Esophagus squamous epithelium (tissue), 5 donors: ENCODE results near the gene ITSN1. TPM values are rescaled to one million over a fixed set of nuclear protein-coding genes. Genes with fewer than 3 reads are reported as not detected.

ENCODE experiments used
- DNase-seq: peaks from one replicate; lab custom pipeline; 2025; lab: John Stamatoyannopoulos, UW
- H3K27ac ChIP-seq, 4 donors: fragments of 200-600 bp; sonication (generic); one replicate each; pipeline ENCODE4 v1.5.1; 2016 to 2019; ENCODE audit warnings: mild to moderate bottlenecking in 1 of 4
- H3K27me3 ChIP-seq, 4 donors: fragments of 200-600 bp; sonication (generic); 1 replicate in 3 of 4; 2 replicates in 1 of 4; pipeline versions ENCODE4 v1.5.1 to v1.6.0; 2017 to 2021; ENCODE audit warnings: antibody characterized with exemption in 1 of 4
- H3K36me3 ChIP-seq, 3 donors: fragments of 200-600 bp; sonication (generic); one replicate each; pipeline ENCODE4 v1.5.1; 2016 to 2019
- H3K4me1 ChIP-seq, 3 donors: fragments of 200-600 bp; sonication (generic); one replicate each; pipeline ENCODE4 v1.5.1; 2017 to 2019
- H3K4me3 ChIP-seq, 4 donors: fragments of 200-600 bp; sonication (generic); 1 replicate in 3 of 4; 2 replicates in 1 of 4; pipeline ENCODE4 v1.5.1; 2016 to 2019; ENCODE audit warnings: mild to moderate bottlenecking in 2 of 4, moderate library complexity in 1 of 4
- H3K9me3 ChIP-seq, 3 donors: fragments of 200-600 bp; sonication (generic); one replicate each; pipeline ENCODE4 v1.5.1; 2016 to 2019
- CTCF ChIP-seq, 6 experiments: fragments of 450-650 bp in 4 of 6; fragments of 200-600 bp in 2 of 6; sonication (generic) in 2 of 6; IDR thresholded peaks; one replicate each; pipeline ENCODE4 v1.5.1; 2016 to 2019; ENCODE audit warnings: antibody characterized with exemption in 6 of 6, mild to moderate bottlenecking in 4 of 6, moderate library complexity in 4 of 6
- POLR2A ChIP-seq, 4 donors: fragments of 450-650 bp; IDR thresholded peaks; one replicate each; pipeline ENCODE4 v1.6.1; 2017; ENCODE audit warnings: antibody characterized with exemption in 4 of 4, mild to moderate bottlenecking in 4 of 4, moderate library complexity in 3 of 4
- WGBS, 2 donors: methylation state at CpG; one replicate each; pipeline ENCODE4 v1.1.5; 2018; 5-methylcytosine and 5-hydroxymethylcytosine counted together
- intact Hi-C: fragments of 100-400 bp; cut with DNase I; formaldehyde crosslinking; loops from one replicate; pipeline ENCODE4 v1.15.0; 2022
- total RNA-seq, 4 donors: library from RNA; depleted of rRNA; stranded (reverse); fragments of >200 nt; gene quantifications; one replicate each; pipeline ENCODE4 v1.1.0, GENCODE V29; 2016
- donor health status: DM: yes; HTN: yes; CAD: no.

ITSN1 gene
- total RNA-seq, 4 donors from 2014 or later, result 9.5 to 27.1 (median 11.6) TPM

- TF ChIP-seq POLR2A (IDR thresholded peaks at IDR 0.05), result no peak
- no peak for TF ChIP-seq CTCF (IDR thresholded peaks at IDR 0.05)
- Histone ChIP-seq H3K4me1 (peaks cover under 1 to 41% (median 15%) of the 10 kb centered on the region in 3 donors), H3K9me3 (no peaks in the 10 kb centered on the region), H3K27ac (peak overlapping the region in 2 of 4 donors; percentile 19 to 36), H3K27me3 (no peaks in the 10 kb centered on the region), H3K4me3 (no peak overlapping the region), H3K36me3 (no peaks in the 10 kb centered on the region)
- intact Hi-C loops, result no loop called here
- 73 to 89% methylated on average over 14 of the region's 14 CpGs for WGBS, 2 donors
- DNase-seq, result no peak
These were observed 295.6 kb downstream of the ITSN1 start for GRCh38 chr21:33937931-33938339.

- DNase-seq, result no peak
- no peaks in the 10 kb centered on the region for H3K27me3 ChIP-seq
- peak overlapping the region in 1 of 4 donors; percentile 58 for H3K27ac ChIP-seq
- TF ChIP-seq POLR2A (IDR thresholded peaks at IDR 0.05), result no peak
- TF ChIP-seq CTCF (IDR thresholded peaks at IDR 0.05), result no peak
- no peak overlapping the region for H3K4me3 ChIP-seq
- H3K9me3 ChIP-seq, result no peaks in the 10 kb centered on the region
- no peaks in the 10 kb centered on the region for H3K36me3 ChIP-seq
- WGBS, 2 donors, result 73 to 87% methylated on average over 3 of the region's 3 CpGs
- intact Hi-C loops, result no loop called here
- H3K4me1 ChIP-seq, result peaks cover 3 to 41% (median 18%) of the 10 kb centered on the region in 3 donors
These were observed 296.1 kb downstream of the ITSN1 start for GRCh38 chr21:33938381-33938780.

- Histone ChIP-seq H3K27me3 (no peaks in the 10 kb centered on the region), H3K9me3 (no peaks in the 10 kb centered on the region), H3K27ac (peak overlapping the region in 3 of 4 donors; percentile 18 to 58 (median 51)), H3K4me3 (no peak overlapping the region), H3K4me1 (peaks cover 3 to 39% (median 22%) of the 10 kb centered on the region in 3 donors), H3K36me3 (no peaks in the 10 kb centered on the region)
- TF ChIP-seq CTCF (IDR thresholded peaks at IDR 0.05) (no peak), POLR2A (IDR thresholded peaks at IDR 0.05) (no peak)
- 33 to 34% methylated on average over 3 of the region's 3 CpGs for WGBS, 2 donors
- intact Hi-C loops, result no loop called here
- DNase-seq, result no peak
These were observed 296.9 kb downstream of the ITSN1 start for GRCh38 chr21:33939226-33939625.

- H3K4me3 ChIP-seq, result no peak overlapping the region
- H3K4me1 ChIP-seq, result peaks cover 3 to 39% (median 22%) of the 10 kb centered on the region in 3 donors
- H3K27me3 ChIP-seq, result no peaks in the 10 kb centered on the region
- H3K27ac ChIP-seq, result peak overlapping the region in 3 of 4 donors; percentile 19 to 63 (median 61)
- TF ChIP-seq CTCF (IDR thresholded peaks at IDR 0.05) (no peak), POLR2A (IDR thresholded peaks at IDR 0.05) (no peak)
- whole genome bisulfite sequencing, 2 donors, result 79% methylated on average over 15 of the region's 15 CpGs
- no peaks in the 10 kb centered on the region for H3K36me3 ChIP-seq
- intact Hi-C loops, result loop anchor here (10.0 kb wide), 2 partner anchors 134 to 264 kb away; partner anchors contain the start of genes MRPS6 and SLC5A3
- no peak for DNase-seq
- no peaks in the 10 kb centered on the region for H3K9me3 ChIP-seq
These were observed 298.0 kb downstream of the ITSN1 start for GRCh38 chr21:33940164-33940880.

- H3K36me3 ChIP-seq, result no peaks in the 10 kb centered on the region
- intact Hi-C loops, result loop anchor here (10.0 kb wide), 2 partner anchors 134 to 264 kb away; partner anchors contain the start of genes MRPS6 and SLC5A3
- peaks cover 3 to 44% (median 22%) of the 10 kb centered on the region in 3 donors for H3K4me1 ChIP-seq
- DNase-seq, result no peak
- peak overlapping the region in 3 of 4 donors; percentile 19 to 63 (median 61) for H3K27ac ChIP-seq
- no peaks in the 10 kb centered on the region for H3K27me3 ChIP-seq
- H3K9me3 ChIP-seq, result no peaks in the 10 kb centered on the region
- TF ChIP-seq CTCF (IDR thresholded peaks at IDR 0.05) (no peak), POLR2A (IDR thresholded peaks at IDR 0.05) (no peak)
- H3K4me3 ChIP-seq, result no peak overlapping the region
- WGBS, 2 donors, result 54 to 72% methylated on average over 5 of the region's 5 CpGs
These were observed 298.6 kb downstream of the ITSN1 start for GRCh38 chr21:33940881-33941245.
